NT2/D1 (cell line): ENCODE data around the gene PHLDA1.

Experiments
- SUZ12 ChIP-seq: IDR thresholded peaks from 2 replicates; pipeline ENCODE4 v1.6.1; 2011; ENCODE audit not compliant: insufficient read length, insufficient read depth; ENCODE audit errors: extremely low read depth
- YY1 ChIP-seq: IDR thresholded peaks from 2 replicates; pipeline ENCODE4 v1.6.1; 2011; ENCODE audit not compliant: insufficient read length, insufficient read depth
- ZNF274 ChIP-seq: IDR thresholded peaks from 2 replicates; pipeline ENCODE4 v1.6.1; 2011; ENCODE audit warnings: mild to moderate bottlenecking, low read depth, low read length

- no peak for TF ChIP-seq ZNF274
- no peak for TF ChIP-seq YY1
- no peak for TF ChIP-seq SUZ12
Observed at GRCh38 chr12:76029982-76030340, 1.6 kb downstream of the PHLDA1 start.
